ENCODE measurements around the gene NCAPH2. TPM values are rescaled to one million over a fixed set of nuclear protein-coding genes. Genes with fewer than 3 reads are reported as not detected.

The NCAPH2 gene
- total and polyA plus RNA-seq, 4 donors = 18.2 to 67.4 (median 33.6) TPM

- Histone ChIP-seq H3K4me3 (ENCODE audit: low read length in 2 of 2) (no peak overlapping the region), H3K9me3 (ENCODE audit: control insufficient read depth, low read length) (no peaks in the 10 kb centered on the region), H3K27ac (ENCODE audit: low read depth in 1 of 2, low read length in 2 of 2) (no peak overlapping the region), H3K27me3 (ENCODE audit: control insufficient read depth in 1 of 2, insufficient read depth in 2 of 2, low read length in 1 of 2) (no peaks in the 10 kb centered on the region), H3K36me3 (ENCODE audit: control insufficient read depth in 1 of 2, insufficient read depth in 2 of 2, low read length in 1 of 2) (no peaks in the 10 kb centered on the region), H3K4me1 (ENCODE audit: control insufficient read depth in 1 of 2, insufficient read depth in 2 of 2, low read length in 2 of 2) (no peaks in the 10 kb centered on the region)
- WGBS, 2 donors = 78 to 81% methylated on average over 6 of the region's 6 CpGs
- ATAC-seq (ENCODE audit: low FRiP score) (no peak), DNase-seq (no peak)
- intact Hi-C loops (cut with DNase I) = no loop called here
These were observed 34.9 kb upstream of the NCAPH2 start for GRCh38 chr22:50473088-50473487.

- Histone ChIP-seq H3K4me3 (ENCODE audit: low read length in 2 of 2) (peak overlapping the region; percentile 91 to 93), H3K27me3 (ENCODE audit: control insufficient read depth in 1 of 2, insufficient read depth in 2 of 2, low read length in 1 of 2) (no peaks in the 10 kb centered on the region), H3K9me3 (ENCODE audit: control insufficient read depth, low read length) (no peaks in the 10 kb centered on the region), H3K27ac (ENCODE audit: low read depth in 1 of 2, low read length in 2 of 2) (no peak overlapping the region), H3K36me3 (ENCODE audit: control insufficient read depth in 1 of 2, insufficient read depth in 2 of 2, low read length in 1 of 2) (no peaks in the 10 kb centered on the region), H3K4me1 (ENCODE audit: control insufficient read depth in 1 of 2, insufficient read depth in 2 of 2, low read length in 2 of 2) (no peaks in the 10 kb centered on the region)
- intact Hi-C loops (cut with DNase I) = loop anchor here in 1 of 2 donors (2.0 kb wide), 1 partner anchor 33 kb away; the partner anchor contains the start of gene LMF2
- WGBS, 2 donors = 4% methylated on average over 46 to 62 of the region's 62 CpGs
- DNase-seq (no peak), ATAC-seq (ENCODE audit: low FRiP score) (peak; percentile 17)
These were observed 34.0 kb upstream of the NCAPH2 start for GRCh38 chr22:50473855-50474671.

GRCh38 chr22:50474710-50475651, 33.0 kb upstream of the NCAPH2 start, which contains the start of gene SBF1:
Gene SBF1, minus strand, starts transcription at chr22:50475035. Its CDS starts 195 bp downstream, at chr22:50474840.
- ATAC-seq (ENCODE audit: low FRiP score) (peak; percentile 97), DNase-seq (peak; percentile 94 to 97)
- H3K4me1 ChIP-seq (ENCODE audit: control insufficient read depth in 1 of 2, insufficient read depth in 2 of 2, low read length in 2 of 2) = no peaks in the 10 kb centered on the region
- intact Hi-C loops (cut with DNase I) = loop anchor here in 1 of 2 donors (2.0 kb wide), 1 partner anchor 32 kb away; the partner anchor contains the start of gene LMF2
- peak within 1 kb of the TSS; percentile 91 to 93 for H3K4me3 ChIP-seq (ENCODE audit: low read length in 2 of 2)
- no peak within 1 kb of the TSS for H3K27ac ChIP-seq (ENCODE audit: low read depth in 1 of 2, low read length in 2 of 2)
- H3K9me3 ChIP-seq (ENCODE audit: control insufficient read depth, low read length) = no peaks in the 10 kb centered on the region
- 1% methylated on average over 70 to 97 of the region's 97 CpGs for WGBS, 2 donors
- no peaks in the 10 kb centered on the region for H3K27me3 ChIP-seq (ENCODE audit: control insufficient read depth in 1 of 2, insufficient read depth in 2 of 2, low read length in 1 of 2)
- no peaks in the 10 kb centered on the region for H3K36me3 ChIP-seq (ENCODE audit: control insufficient read depth in 1 of 2, insufficient read depth in 2 of 2, low read length in 1 of 2)

GRCh38 chr22:50475652-50476002, 32.4 kb upstream of the NCAPH2 start:
- DNase-seq (no peak), ATAC-seq (ENCODE audit: low FRiP score) (no peak)
- H3K4me3 ChIP-seq (ENCODE audit: low read length in 2 of 2) = no peak overlapping the region
- no peaks in the 10 kb centered on the region for H3K9me3 ChIP-seq (ENCODE audit: control insufficient read depth, low read length)
- 80 to 84% methylated on average over 6 of the region's 6 CpGs for WGBS, 2 donors
- no peaks in the 10 kb centered on the region for H3K36me3 ChIP-seq (ENCODE audit: control insufficient read depth in 1 of 2, insufficient read depth in 2 of 2, low read length in 1 of 2)
- H3K4me1 ChIP-seq (ENCODE audit: control insufficient read depth in 1 of 2, insufficient read depth in 2 of 2, low read length in 2 of 2) = no peaks in the 10 kb centered on the region
- no peak overlapping the region for H3K27ac ChIP-seq (ENCODE audit: low read depth in 1 of 2, low read length in 2 of 2)
- intact Hi-C loops (cut with DNase I) = loop anchor here in 1 of 2 donors (2.0 kb wide), 1 partner anchor 31 kb away; the partner anchor contains the start of gene LMF2
- no peaks in the 10 kb centered on the region for H3K27me3 ChIP-seq (ENCODE audit: control insufficient read depth in 1 of 2, insufficient read depth in 2 of 2, low read length in 1 of 2)

- intact Hi-C loops (cut with DNase I) = no loop called here
- no peak overlapping the region for H3K4me3 ChIP-seq (ENCODE audit: low read length in 2 of 2)
- no peak overlapping the region for H3K27ac ChIP-seq (ENCODE audit: low read depth in 1 of 2, low read length in 2 of 2)
- DNase-seq (no peak), ATAC-seq (ENCODE audit: low FRiP score) (no peak)
- no peaks in the 10 kb centered on the region for H3K9me3 ChIP-seq (ENCODE audit: control insufficient read depth, low read length)
- WGBS, 2 donors = 76 to 82% methylated on average over 7 of the region's 7 CpGs
- no peaks in the 10 kb centered on the region for H3K4me1 ChIP-seq (ENCODE audit: control insufficient read depth in 1 of 2, insufficient read depth in 2 of 2, low read length in 2 of 2)
- no peaks in the 10 kb centered on the region for H3K36me3 ChIP-seq (ENCODE audit: control insufficient read depth in 1 of 2, insufficient read depth in 2 of 2, low read length in 1 of 2)
- H3K27me3 ChIP-seq (ENCODE audit: control insufficient read depth in 1 of 2, insufficient read depth in 2 of 2, low read length in 1 of 2) = no peaks in the 10 kb centered on the region
These were observed 31.2 kb upstream of the NCAPH2 start for GRCh38 chr22:50476868-50477267.

GRCh38 chr22:50477923-50478322, 30.1 kb upstream of the NCAPH2 start:
- no peaks in the 10 kb centered on the region for H3K9me3 ChIP-seq (ENCODE audit: control insufficient read depth, low read length)
- no peaks in the 10 kb centered on the region for H3K36me3 ChIP-seq (ENCODE audit: control insufficient read depth in 1 of 2, insufficient read depth in 2 of 2, low read length in 1 of 2)
- no peaks in the 10 kb centered on the region for H3K27me3 ChIP-seq (ENCODE audit: control insufficient read depth in 1 of 2, insufficient read depth in 2 of 2, low read length in 1 of 2)
- intact Hi-C loops (cut with DNase I) = no loop called here
- H3K4me1 ChIP-seq (ENCODE audit: control insufficient read depth in 1 of 2, insufficient read depth in 2 of 2, low read length in 2 of 2) = no peaks in the 10 kb centered on the region
- no peak overlapping the region for H3K4me3 ChIP-seq (ENCODE audit: low read length in 2 of 2)
- no peak overlapping the region for H3K27ac ChIP-seq (ENCODE audit: low read depth in 1 of 2, low read length in 2 of 2)
- DNase-seq = no peak
- 93% methylated on average over 12 of the region's 12 CpGs for WGBS, 2 donors
- ATAC-seq (ENCODE audit: low FRiP score) = no peak

- intact Hi-C loops (cut with DNase I) = no loop called here
- Histone ChIP-seq H3K27ac (ENCODE audit: low read depth in 1 of 2, low read length in 2 of 2) (no peak overlapping the region), H3K4me3 (ENCODE audit: low read length in 2 of 2) (no peak overlapping the region), H3K36me3 (ENCODE audit: control insufficient read depth in 1 of 2, insufficient read depth in 2 of 2, low read length in 1 of 2) (no peaks in the 10 kb centered on the region), H3K27me3 (ENCODE audit: control insufficient read depth in 1 of 2, insufficient read depth in 2 of 2, low read length in 1 of 2) (no peaks in the 10 kb centered on the region), H3K9me3 (ENCODE audit: control insufficient read depth, low read length) (no peaks in the 10 kb centered on the region), H3K4me1 (ENCODE audit: control insufficient read depth in 1 of 2, insufficient read depth in 2 of 2, low read length in 2 of 2) (no peaks in the 10 kb centered on the region)
- WGBS, 2 donors = 70 to 73% methylated on average over 11 of the region's 11 CpGs
- DNase-seq (no peak), ATAC-seq (ENCODE audit: low FRiP score) (no peak)
These were observed 28.3 kb upstream of the NCAPH2 start for GRCh38 chr22:50479721-50480120.

- peak overlapping the region in 1 of 2 donors; percentile 17 for H3K4me3 ChIP-seq (ENCODE audit: low read length in 2 of 2)
- H3K4me1 ChIP-seq (ENCODE audit: control insufficient read depth in 1 of 2, insufficient read depth in 2 of 2, low read length in 2 of 2) = no peaks in the 10 kb centered on the region
- no peaks in the 10 kb centered on the region for H3K27me3 ChIP-seq (ENCODE audit: control insufficient read depth in 1 of 2, insufficient read depth in 2 of 2, low read length in 1 of 2)
- H3K9me3 ChIP-seq (ENCODE audit: control insufficient read depth, low read length) = no peaks in the 10 kb centered on the region
- no peak overlapping the region for H3K27ac ChIP-seq (ENCODE audit: low read depth in 1 of 2, low read length in 2 of 2)
- H3K36me3 ChIP-seq (ENCODE audit: control insufficient read depth in 1 of 2, insufficient read depth in 2 of 2, low read length in 1 of 2) = no peaks in the 10 kb centered on the region
- intact Hi-C loops (cut with DNase I) = no loop called here
- ATAC-seq (ENCODE audit: low FRiP score) (no peak), DNase-seq (no peak)
- 1 to 3% methylated on average over 41 to 45 of the region's 45 CpGs for WGBS, 2 donors
These were observed 27.0 kb upstream of the NCAPH2 start for GRCh38 chr22:50481045-50481439.

Data from aorta (tissue), 5 donors.